ENCODE results near the gene MRPL36. TPM values are rescaled to one million over a fixed set of nuclear protein-coding genes. Genes with fewer than 3 reads are reported as not detected.
A peak's percentile ranks its signal among the peaks of the same experiment; 100 is the strongest.

The MRPL36 gene
- total RNA-seq, 4 donors from 2014 or later, result 44.6 to 54.9 (median 49.3) TPM

GRCh38 chr5:1765141-1765879 lies 34.3 kb downstream of the MRPL36 start:
- DNase-seq, result no peak
- Histone ChIP-seq H3K9me3 (no peaks in the 10 kb centered on the region), H3K27me3 (peaks cover 0 to 68% (median 0%) of the 10 kb centered on the region in 4 donors), H3K27ac (no peak overlapping the region), H3K4me1 (no peaks in the 10 kb centered on the region), H3K36me3 (no peaks in the 10 kb centered on the region), H3K4me3 (no peak overlapping the region)
- intact Hi-C loops (cut with DNase I), result no loop called here
- no peak for TF ChIP-seq POLR2A (IDR thresholded peaks at IDR 0.05)
- TF ChIP-seq CTCF (IDR thresholded peaks at IDR 0.05), result no peak
- WGBS, 2 donors, result 75 to 94% methylated on average over 3 to 6 of the region's 15 CpGs

GRCh38 chr5:1764606-1764960 lies 35.1 kb downstream of the MRPL36 start:
- no peak overlapping the region for H3K4me3 ChIP-seq
- H3K4me1 ChIP-seq, result no peaks in the 10 kb centered on the region
- peaks cover 0 to 61% (median 0%) of the 10 kb centered on the region in 4 donors for H3K27me3 ChIP-seq
- no peaks in the 10 kb centered on the region for H3K36me3 ChIP-seq
- no peak for DNase-seq
- TF ChIP-seq CTCF (IDR thresholded peaks at IDR 0.05) (no peak), POLR2A (IDR thresholded peaks at IDR 0.05) (no peak)
- no peak overlapping the region for H3K27ac ChIP-seq
- no peaks in the 10 kb centered on the region for H3K9me3 ChIP-seq
- intact Hi-C loops (cut with DNase I), result no loop called here
- WGBS, 2 donors, result 84 to 86% methylated on average over 11 of the region's 11 CpGs

- Histone ChIP-seq H3K4me3 (no peak overlapping the region), H3K27ac (no peak overlapping the region), H3K9me3 (no peaks in the 10 kb centered on the region), H3K4me1 (no peaks in the 10 kb centered on the region), H3K27me3 (peaks cover 0 to 57% (median 0%) of the 10 kb centered on the region in 4 donors), H3K36me3 (no peaks in the 10 kb centered on the region)
- TF ChIP-seq CTCF (IDR thresholded peaks at IDR 0.05) (no peak), POLR2A (IDR thresholded peaks at IDR 0.05) (no peak)
- no peak for DNase-seq
- WGBS, 2 donors, result 75 to 79% methylated on average over 25 to 32 of the region's 32 CpGs
- intact Hi-C loops (cut with DNase I), result no loop called here
Measured at GRCh38 chr5:1763960-1764605, 35.6 kb downstream of the MRPL36 start.

GRCh38 chr5:1763548-1763911 lies 36.1 kb downstream of the MRPL36 start:
- Histone ChIP-seq H3K4me1 (no peaks in the 10 kb centered on the region), H3K27me3 (peaks cover 0 to 57% (median 0%) of the 10 kb centered on the region in 4 donors), H3K27ac (no peak overlapping the region), H3K36me3 (no peaks in the 10 kb centered on the region), H3K4me3 (no peak overlapping the region), H3K9me3 (no peaks in the 10 kb centered on the region)
- TF ChIP-seq POLR2A (IDR thresholded peaks at IDR 0.05), result no peak
- TF ChIP-seq CTCF (IDR thresholded peaks at IDR 0.05), result peak in 5 of 6 experiments; percentile 26 to 60 (median 50)
- DNase-seq, result no peak
- intact Hi-C loops (cut with DNase I), result no loop called here
- WGBS, 2 donors, result 36 to 38% methylated on average over 7 of the region's 15 CpGs

- Histone ChIP-seq H3K27me3 (peaks cover 0 to 55% (median 0%) of the 10 kb centered on the region in 4 donors), H3K4me3 (no peak overlapping the region), H3K9me3 (no peaks in the 10 kb centered on the region), H3K27ac (no peak overlapping the region), H3K4me1 (no peaks in the 10 kb centered on the region), H3K36me3 (no peaks in the 10 kb centered on the region)
- WGBS, 2 donors, result 65 to 69% methylated on average over 11 to 13 of the region's 13 CpGs
- TF ChIP-seq POLR2A (IDR thresholded peaks at IDR 0.05) (no peak), CTCF (IDR thresholded peaks at IDR 0.05) (no peak)
- DNase-seq, result no peak
- intact Hi-C loops (cut with DNase I), result no loop called here
Measured at GRCh38 chr5:1762883-1763547, 36.6 kb downstream of the MRPL36 start.
